A549 (cell line): ENCODE results near the gene MPHOSPH9.

Source experiments
- CBX2 ChIP-seq: fragments of 200-600 bp; sonication (generic); IDR thresholded peaks from 2 replicates; pipeline ENCODE4 v1.6.1; 2016; ENCODE audit warnings: low read depth, mild to moderate bottlenecking, borderline replicate concordance
- CHD2 ChIP-seq: fragments of 150-350 bp; IDR thresholded peaks from 2 replicates; pipeline ENCODE4 v1.6.1; 2014; ENCODE audit warnings: low read length; ENCODE audit not compliant: partially characterized antibody
- CTCF ChIP-seq: fragments of >200 bp; sonication (Bioruptor Twin); formaldehyde crosslinking; IDR thresholded peaks from 3 replicates; pipeline ENCODE4 v1.5.1; 2016
- MYC ChIP-seq: IDR thresholded peaks from 2 replicates; pipeline ENCODE4 v1.6.1; 2012; ENCODE audit warnings: mild to moderate bottlenecking, inconsistent platforms, low read length, improper control_type of control experiment, borderline replicate concordance
- NFE2L2 ChIP-seq: fragments of 150-350 bp; conservative IDR thresholded peaks from 2 replicates; pipeline ENCODE4 v1.6.1; 2014; ENCODE audit warnings: low read length
- POLR2A ChIP-seq: IDR thresholded peaks from 2 replicates; pipeline ENCODE4 v1.6.1; 2012; ENCODE audit warnings: mild to moderate bottlenecking, low read length
- RAD21 ChIP-seq, 2 experiments: fragments of >200 bp in 1 of 2; sonication (Bioruptor Twin) in 1 of 2; formaldehyde crosslinking in 1 of 2; IDR thresholded peaks in 1 of 2; conservative IDR thresholded peaks in 1 of 2; 2 replicates in 1 of 2; 3 replicates in 1 of 2; pipeline ENCODE4 v1.6.1; 2012 to 2018; ENCODE audit warnings: inconsistent platforms in 1 of 2
- REST ChIP-seq: fragments of 200-600 bp; sonication (generic); IDR thresholded peaks from 2 replicates; pipeline ENCODE4 v1.6.1; 2016; ENCODE audit warnings: antibody characterized with exemption, mild to moderate bottlenecking, moderate library complexity

GRCh38 chr12:123119808-123120207, 113.1 kb downstream of the MPHOSPH9 start:
- no peak for TF ChIP-seq REST
- TF ChIP-seq RAD21 (conservative IDR thresholded peaks at IDR 0.05 in 1 of 2, IDR thresholded peaks at IDR 0.05 in 1 of 2): no peak
- TF ChIP-seq POLR2A: no peak
- TF ChIP-seq CTCF: no peak
- TF ChIP-seq NFE2L2: no peak
- TF ChIP-seq MYC: no peak
- no peak for TF ChIP-seq CBX2
- no peak for TF ChIP-seq CHD2
